Measurements from ENCODE around the gene TENM3.

Gene TENM3

DNA sequence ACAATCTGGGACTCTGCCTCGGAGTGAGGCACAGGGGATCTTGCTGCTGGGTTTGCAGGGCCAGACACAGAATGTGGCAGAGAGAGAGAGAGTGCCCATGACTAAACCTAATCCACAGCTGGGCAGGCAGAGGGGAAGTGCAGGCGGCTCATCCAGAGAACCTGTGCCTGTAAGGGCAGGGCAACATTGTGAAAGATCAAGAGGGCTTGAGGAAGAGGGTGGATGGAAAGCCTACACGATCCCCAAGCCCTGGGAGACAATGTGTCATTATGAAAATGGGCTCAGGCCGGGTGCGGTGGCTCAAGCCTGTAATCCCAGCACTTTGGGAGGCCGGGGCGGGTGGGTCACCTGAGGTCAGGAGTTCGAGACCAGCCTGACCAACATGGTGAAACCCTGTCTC, 40.6 kb upstream of the TENM3 start:
- H3K23ac ChIP-seq (ENCODE audit: low read depth, low read length, poor library complexity) = no peak overlapping the region
- peaks cover 2 to 7% of the 10 kb centered on the region in 2 donors for H3K9me3 ChIP-seq (replicated peaks in 1 of 2; ENCODE audit: control insufficient read depth in 2 of 2, insufficient read depth in 1 of 2, low read depth in 1 of 2, low read length in 2 of 2)
- DNase-seq (ENCODE audit: low spot score) = no peak
- H4K91ac ChIP-seq (ENCODE audit: low read depth, low read length, poor library complexity) = no peak overlapping the region
- H3K4me2 ChIP-seq (ENCODE audit: insufficient read depth, low read length, poor library complexity, severe bottlenecking) = no peak overlapping the region
- H2AK5ac ChIP-seq (ENCODE audit: low read depth, low read length) = no peak overlapping the region
- H3K27ac ChIP-seq (replicated peaks; ENCODE audit: low read length) = no peak overlapping the region
- H2AFZ ChIP-seq (ENCODE audit: low read length) = no peak overlapping the region
- H3K4me1 ChIP-seq (ENCODE audit: control insufficient read depth in 2 of 2, insufficient read depth in 1 of 2, low read depth in 1 of 2, low read length in 2 of 2) = peaks cover 20 to 23% of the 10 kb centered on the region in 2 donors
- no peak overlapping the region for H3K9ac ChIP-seq (ENCODE audit: low read depth, low read length, poor library complexity)
- H2BK5ac ChIP-seq (ENCODE audit: low read length) = no peak overlapping the region
- H2BK120ac ChIP-seq (ENCODE audit: low read depth, low read length) = no peak overlapping the region
- H3K4ac ChIP-seq (ENCODE audit: low read length) = no peak overlapping the region
- H3K79me1 ChIP-seq (ENCODE audit: low read depth, low read length) = peaks cover 2% of the 10 kb centered on the region
- H2BK15ac ChIP-seq (ENCODE audit: low read length) = no peak overlapping the region
- WGBS, 2 donors (ENCODE audit: extremely low coverage in 2 of 2, insufficient read length in 2 of 2, insufficient replicate concordance in 1 of 2) = no CpG with 5 or more reads among the region's 8 CpGs
- no peaks in the 10 kb centered on the region for H3K36me3 ChIP-seq (replicated peaks in 1 of 2; ENCODE audit: control insufficient read depth in 2 of 2, insufficient read depth in 2 of 2, low read length in 2 of 2)
- H3K18ac ChIP-seq (ENCODE audit: low read length) = no peak overlapping the region
- H2BK12ac ChIP-seq (ENCODE audit: low read length) = no peak overlapping the region
- H3K4me3 ChIP-seq (ENCODE audit: low read length in 2 of 2) = no peak overlapping the region
- no peak overlapping the region for H4K8ac ChIP-seq (ENCODE audit: low read depth, low read length)
- H3K14ac ChIP-seq (ENCODE audit: low read length) = no peak overlapping the region
- H3K27me3 ChIP-seq (ENCODE audit: control insufficient read depth in 3 of 3, insufficient read depth in 3 of 3, low read depth in 1 of 3, low read length in 3 of 3) = no peaks in the 10 kb centered on the region

DNA sequence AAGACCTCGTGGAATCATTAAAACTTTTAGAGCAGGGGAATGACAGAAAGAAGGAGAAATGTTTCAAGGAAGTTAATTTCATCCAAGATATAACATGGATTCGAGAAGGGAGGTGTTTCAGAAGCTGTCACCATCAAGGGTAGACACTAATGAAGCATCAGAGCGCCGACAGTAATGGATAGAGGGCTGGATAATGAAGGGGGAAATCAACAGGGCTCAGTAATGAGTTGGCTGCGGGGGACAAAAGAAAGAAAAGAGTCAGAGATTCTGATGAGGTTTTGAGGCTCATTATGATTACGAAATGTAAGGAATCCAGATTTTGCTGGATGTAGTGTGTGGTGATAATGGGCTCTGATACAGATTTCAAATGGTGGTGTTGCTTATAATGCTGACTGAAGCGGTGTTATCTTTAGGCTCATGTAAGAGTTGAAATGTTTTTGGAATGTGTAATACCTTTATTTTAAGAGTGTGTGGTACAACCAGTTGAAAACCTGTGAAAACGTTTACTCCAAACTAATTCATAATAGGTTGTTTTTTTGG, 39.3 kb upstream of the TENM3 start:
- Histone ChIP-seq H3K4me1 (ENCODE audit: control insufficient read depth in 2 of 2, insufficient read depth in 1 of 2, low read depth in 1 of 2, low read length in 2 of 2) (peaks cover 22 to 30% of the 10 kb centered on the region in 2 donors), H3K36me3 (replicated peaks in 1 of 2; ENCODE audit: control insufficient read depth in 2 of 2, insufficient read depth in 2 of 2, low read length in 2 of 2) (no peaks in the 10 kb centered on the region), H3K79me1 (ENCODE audit: low read depth, low read length) (peaks cover 2% of the 10 kb centered on the region), H2BK120ac (ENCODE audit: low read depth, low read length) (no peak overlapping the region), H2BK12ac (ENCODE audit: low read length) (no peak overlapping the region), H2AK5ac (ENCODE audit: low read depth, low read length) (no peak overlapping the region), H4K8ac (ENCODE audit: low read depth, low read length) (no peak overlapping the region), H3K4me3 (ENCODE audit: low read length in 2 of 2) (no peak overlapping the region), H3K4me2 (ENCODE audit: insufficient read depth, low read length, poor library complexity, severe bottlenecking) (no peak overlapping the region), H3K9ac (ENCODE audit: low read depth, low read length, poor library complexity) (no peak overlapping the region), H2BK15ac (ENCODE audit: low read length) (no peak overlapping the region), H3K9me3 (replicated peaks in 1 of 2; ENCODE audit: control insufficient read depth in 2 of 2, insufficient read depth in 1 of 2, low read depth in 1 of 2, low read length in 2 of 2) (peaks cover 2 to 7% of the 10 kb centered on the region in 2 donors), H2AFZ (ENCODE audit: low read length) (no peak overlapping the region), H3K27me3 (ENCODE audit: control insufficient read depth in 3 of 3, insufficient read depth in 3 of 3, low read depth in 1 of 3, low read length in 3 of 3) (no peaks in the 10 kb centered on the region), H3K27ac (replicated peaks; ENCODE audit: low read length) (no peak overlapping the region), H3K14ac (ENCODE audit: low read length) (no peak overlapping the region), H4K91ac (ENCODE audit: low read depth, low read length, poor library complexity) (no peak overlapping the region), H3K18ac (ENCODE audit: low read length) (no peak overlapping the region), H3K4ac (ENCODE audit: low read length) (no peak overlapping the region), H2BK5ac (ENCODE audit: low read length) (no peak overlapping the region), H3K23ac (ENCODE audit: low read depth, low read length, poor library complexity) (no peak overlapping the region)
- no peak for DNase-seq (ENCODE audit: low spot score)
- WGBS, 2 donors (ENCODE audit: extremely low coverage in 2 of 2, insufficient read length in 2 of 2, insufficient replicate concordance in 1 of 2) = no CpG with 5 or more reads among the region's 8 CpGs

DNA sequence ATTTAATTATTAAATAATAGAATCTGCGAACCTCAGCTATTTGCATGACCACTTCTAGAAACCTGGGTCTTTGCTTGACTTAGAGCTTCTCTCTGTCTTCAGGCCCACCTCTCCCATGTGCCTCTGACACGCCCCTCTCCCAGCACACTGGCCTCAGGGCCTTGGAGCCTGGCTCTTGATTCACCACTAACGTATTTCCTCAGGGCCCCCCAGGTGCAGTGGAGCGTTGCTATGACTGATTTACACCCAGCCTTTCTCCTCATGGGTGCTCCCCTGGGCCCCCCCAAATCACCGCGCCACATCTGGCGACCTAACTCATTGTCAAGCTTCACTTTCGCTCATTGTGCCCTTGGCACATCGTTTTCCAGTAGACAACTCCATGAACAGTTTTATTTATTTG, 37.9 kb upstream of the TENM3 start:
- H3K9ac ChIP-seq (ENCODE audit: low read depth, low read length, poor library complexity) = no peak overlapping the region
- H3K4me1 ChIP-seq (ENCODE audit: control insufficient read depth in 2 of 2, insufficient read depth in 1 of 2, low read depth in 1 of 2, low read length in 2 of 2) = peaks cover 25 to 30% of the 10 kb centered on the region in 2 donors
- no peak overlapping the region for H2BK12ac ChIP-seq (ENCODE audit: low read length)
- no peak overlapping the region for H2BK5ac ChIP-seq (ENCODE audit: low read length)
- H4K91ac ChIP-seq (ENCODE audit: low read depth, low read length, poor library complexity) = no peak overlapping the region
- no peak overlapping the region for H2BK15ac ChIP-seq (ENCODE audit: low read length)
- no peak overlapping the region for H4K8ac ChIP-seq (ENCODE audit: low read depth, low read length)
- no peaks in the 10 kb centered on the region for H3K27me3 ChIP-seq (ENCODE audit: control insufficient read depth in 3 of 3, insufficient read depth in 3 of 3, low read depth in 1 of 3, low read length in 3 of 3)
- no peaks in the 10 kb centered on the region for H3K36me3 ChIP-seq (replicated peaks in 1 of 2; ENCODE audit: control insufficient read depth in 2 of 2, insufficient read depth in 2 of 2, low read length in 2 of 2)
- peaks cover 7% of the 10 kb centered on the region for H3K79me1 ChIP-seq (ENCODE audit: low read depth, low read length)
- H2AK5ac ChIP-seq (ENCODE audit: low read depth, low read length) = no peak overlapping the region
- H3K27ac ChIP-seq (replicated peaks; ENCODE audit: low read length) = no peak overlapping the region
- H3K4ac ChIP-seq (ENCODE audit: low read length) = no peak overlapping the region
- H3K4me2 ChIP-seq (ENCODE audit: insufficient read depth, low read length, poor library complexity, severe bottlenecking) = no peak overlapping the region
- H3K9me3 ChIP-seq (replicated peaks in 1 of 2; ENCODE audit: control insufficient read depth in 2 of 2, insufficient read depth in 1 of 2, low read depth in 1 of 2, low read length in 2 of 2) = peaks cover 2 to 7% of the 10 kb centered on the region in 2 donors
- H3K18ac ChIP-seq (ENCODE audit: low read length) = peak overlapping the region; percentile 51
- no peak overlapping the region for H3K23ac ChIP-seq (ENCODE audit: low read depth, low read length, poor library complexity)
- no peak overlapping the region for H2BK120ac ChIP-seq (ENCODE audit: low read depth, low read length)
- no peak overlapping the region for H2AFZ ChIP-seq (ENCODE audit: low read length)
- no CpG with 5 or more reads among the region's 9 CpGs for WGBS, 2 donors (ENCODE audit: extremely low coverage in 2 of 2, insufficient read length in 2 of 2, insufficient replicate concordance in 1 of 2)
- H3K14ac ChIP-seq (ENCODE audit: low read length) = no peak overlapping the region
- no peak overlapping the region for H3K4me3 ChIP-seq (ENCODE audit: low read length in 2 of 2)
- no peak for DNase-seq (ENCODE audit: low spot score)

DNA sequence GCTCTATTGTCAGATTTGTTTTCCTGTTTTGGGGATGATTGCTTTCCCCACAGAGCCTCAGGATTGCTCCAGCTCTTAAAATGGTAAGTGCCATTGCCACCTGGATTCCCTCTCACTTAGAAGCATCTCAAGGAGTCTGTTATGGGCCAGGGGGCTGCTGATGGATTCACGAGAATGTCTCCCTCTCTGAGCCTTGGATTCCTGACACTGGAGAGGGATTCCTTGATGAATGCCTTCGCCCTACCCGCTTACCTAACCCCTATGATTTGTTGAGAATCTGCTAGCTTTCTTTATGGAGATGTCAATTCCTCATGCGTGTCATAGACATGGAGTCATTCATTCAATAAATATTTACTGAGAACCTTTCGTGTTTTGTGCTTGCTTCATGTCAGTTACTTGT, 36.9 kb upstream of the TENM3 start:
- no peak overlapping the region for H4K8ac ChIP-seq (ENCODE audit: low read depth, low read length)
- H3K9me3 ChIP-seq (replicated peaks in 1 of 2; ENCODE audit: control insufficient read depth in 2 of 2, insufficient read depth in 1 of 2, low read depth in 1 of 2, low read length in 2 of 2) = peaks cover 2 to 7% of the 10 kb centered on the region in 2 donors
- H3K4me3 ChIP-seq (ENCODE audit: low read length in 2 of 2) = no peak overlapping the region
- H3K23ac ChIP-seq (ENCODE audit: low read depth, low read length, poor library complexity) = no peak overlapping the region
- no peak for DNase-seq (ENCODE audit: low spot score)
- no peak overlapping the region for H2BK15ac ChIP-seq (ENCODE audit: low read length)
- H3K9ac ChIP-seq (ENCODE audit: low read depth, low read length, poor library complexity) = no peak overlapping the region
- no peak overlapping the region for H2AK5ac ChIP-seq (ENCODE audit: low read depth, low read length)
- H3K18ac ChIP-seq (ENCODE audit: low read length) = no peak overlapping the region
- no peak overlapping the region for H2BK12ac ChIP-seq (ENCODE audit: low read length)
- H3K27ac ChIP-seq (replicated peaks; ENCODE audit: low read length) = peak overlapping the region; percentile 39
- H2AFZ ChIP-seq (ENCODE audit: low read length) = no peak overlapping the region
- no peak overlapping the region for H3K4ac ChIP-seq (ENCODE audit: low read length)
- H4K91ac ChIP-seq (ENCODE audit: low read depth, low read length, poor library complexity) = no peak overlapping the region
- H3K36me3 ChIP-seq (replicated peaks in 1 of 2; ENCODE audit: control insufficient read depth in 2 of 2, insufficient read depth in 2 of 2, low read length in 2 of 2) = no peaks in the 10 kb centered on the region
- H3K14ac ChIP-seq (ENCODE audit: low read length) = no peak overlapping the region
- H3K27me3 ChIP-seq (ENCODE audit: control insufficient read depth in 3 of 3, insufficient read depth in 3 of 3, low read depth in 1 of 3, low read length in 3 of 3) = no peaks in the 10 kb centered on the region
- H3K79me1 ChIP-seq (ENCODE audit: low read depth, low read length) = peaks cover 10% of the 10 kb centered on the region
- H3K4me1 ChIP-seq (ENCODE audit: control insufficient read depth in 2 of 2, insufficient read depth in 1 of 2, low read depth in 1 of 2, low read length in 2 of 2) = peaks cover 28 to 30% of the 10 kb centered on the region in 2 donors
- no peak overlapping the region for H2BK5ac ChIP-seq (ENCODE audit: low read length)
- WGBS, 2 donors (ENCODE audit: extremely low coverage in 2 of 2, insufficient read length in 2 of 2, insufficient replicate concordance in 1 of 2) = no CpG with 5 or more reads among the region's 5 CpGs
- H2BK120ac ChIP-seq (ENCODE audit: low read depth, low read length) = no peak overlapping the region
- H3K4me2 ChIP-seq (ENCODE audit: insufficient read depth, low read length, poor library complexity, severe bottlenecking) = no peak overlapping the region

Measured in neuronal stem cell (in vitro differentiated cells).